ENCODE measurements around the gene POU2AF2. TPM values are rescaled to one million over a fixed set of nuclear protein-coding genes. Genes with fewer than 3 reads are reported as not detected.

Gene POU2AF2
- total and polyA plus RNA-seq, 2 donors from 2014 or later, result not detected

- Histone ChIP-seq H3K27me3 (ENCODE audit: control insufficient read depth, insufficient read depth, low read length) (no peaks in the 10 kb centered on the region), H3K9ac (ENCODE audit: low read length in 3 of 3) (no peak overlapping the region), H3K27ac (ENCODE audit: low read depth in 2 of 2, low read length in 2 of 2) (peak overlapping the region in 1 of 2 donors; percentile 41), H3K4me3 (ENCODE audit: low read length in 3 of 3) (peak overlapping the region in 1 of 3 donors; percentile 27), H3K4me1 (ENCODE audit: control insufficient read depth in 2 of 3, insufficient read depth in 2 of 3, low read depth in 1 of 3, low read length in 3 of 3) (peaks cover 0 to 29% (median 20%) of the 10 kb centered on the region in 3 donors), H3K36me3 (ENCODE audit: control insufficient read depth in 2 of 3, insufficient read depth in 3 of 3, low read length in 3 of 3) (no peaks in the 10 kb centered on the region), H3K9me3 (ENCODE audit: control insufficient read depth in 2 of 3, insufficient read depth in 1 of 3, low read length in 3 of 3) (no peaks in the 10 kb centered on the region)
- FAIRE-seq (no peak), DNase-seq (peak in 2 of 5 donors; percentile 33)
- intact Hi-C loops (cut with DNase I), result no loop called here
- TF ChIP-seq CTCF (IDR thresholded peaks at IDR 0.05; ENCODE audit: borderline replicate concordance, extremely low read depth, insufficient read depth), result no peak
Observed at GRCh38 chr11:111334532-111335502, 89.3 kb downstream of the POU2AF2 start.

- FAIRE-seq (no peak), DNase-seq (no peak)
- H3K4me3 ChIP-seq (ENCODE audit: low read length in 3 of 3), result no peak overlapping the region
- no peaks in the 10 kb centered on the region for H3K9me3 ChIP-seq (ENCODE audit: control insufficient read depth in 2 of 3, insufficient read depth in 1 of 3, low read length in 3 of 3)
- no peak for TF ChIP-seq CTCF (IDR thresholded peaks at IDR 0.05; ENCODE audit: borderline replicate concordance, extremely low read depth, insufficient read depth)
- peak overlapping the region in 1 of 2 donors; percentile 41 for H3K27ac ChIP-seq (ENCODE audit: low read depth in 2 of 2, low read length in 2 of 2)
- H3K27me3 ChIP-seq (ENCODE audit: control insufficient read depth, insufficient read depth, low read length), result no peaks in the 10 kb centered on the region
- no peak overlapping the region for H3K9ac ChIP-seq (ENCODE audit: low read length in 3 of 3)
- H3K4me1 ChIP-seq (ENCODE audit: control insufficient read depth in 2 of 3, insufficient read depth in 2 of 3, low read depth in 1 of 3, low read length in 3 of 3), result peaks cover 0 to 27% (median 20%) of the 10 kb centered on the region in 3 donors
- intact Hi-C loops (cut with DNase I), result no loop called here
- H3K36me3 ChIP-seq (ENCODE audit: control insufficient read depth in 2 of 3, insufficient read depth in 3 of 3, low read length in 3 of 3), result no peaks in the 10 kb centered on the region
Observed at GRCh38 chr11:111335549-111335948, 90.0 kb downstream of the POU2AF2 start.

Other genes with a start within 250 kb of the POU2AF2 start
- gene POU2AF3, start 52.8 kb downstream of the POU2AF2 start, total RNA-seq, result 4.3 TPM
- 4.9 TPM for gene POU2AF3, start 52.8 kb downstream of the POU2AF2 start, polyA plus RNA-seq (ENCODE audit: insufficient read depth, low read depth, low replicate concordance)
- 18.5 TPM for gene POU2AF1, start 133.6 kb downstream of the POU2AF2 start, total RNA-seq
- gene POU2AF1, start 133.6 kb downstream of the POU2AF2 start, polyA plus RNA-seq (ENCODE audit: insufficient read depth, low read depth, low replicate concordance), result 0.95 TPM